ENCODE data around the gene EVA1A.

The EVA1A gene

GRCh38 chr2:75560768-75561565, at the start of gene EVA1A:
Gene EVA1A, minus strand, starts transcription at chr2:75560939. Its CDS starts 42,799 bp downstream, at chr2:75518140.
- FAIRE-seq = no peak

GRCh38 chr2:75609937-75610508, 49.3 kb upstream of the EVA1A start:
- no peak for FAIRE-seq

GRCh38 chr2:75609334-75609689, 48.6 kb upstream of the EVA1A start:
- no peak for FAIRE-seq

- FAIRE-seq = no peak
Observed at GRCh38 chr2:75608684-75609333, 48.1 kb upstream of the EVA1A start.

- no peak for FAIRE-seq
Observed at GRCh38 chr2:75607988-75608683, 47.4 kb upstream of the EVA1A start.

GRCh38 chr2:75607400-75607798, 46.7 kb upstream of the EVA1A start:
- no peak for FAIRE-seq

- no peak for FAIRE-seq
Observed at GRCh38 chr2:75606761-75607399, 46.1 kb upstream of the EVA1A start.

GRCh38 chr2:75605770-75606529, 45.2 kb upstream of the EVA1A start:
- FAIRE-seq = no peak

- no peak for FAIRE-seq
Observed at GRCh38 chr2:75604484-75604883, 43.7 kb upstream of the EVA1A start.

- FAIRE-seq = no peak
Observed at GRCh38 chr2:75603477-75603876, 42.7 kb upstream of the EVA1A start.

GRCh38 chr2:75602724-75603342, 42.1 kb upstream of the EVA1A start:
- no peak for FAIRE-seq

- FAIRE-seq = no peak
Observed at GRCh38 chr2:75600461-75601011, 39.8 kb upstream of the EVA1A start.

GRCh38 chr2:75598589-75599155, 37.9 kb upstream of the EVA1A start:
- no peak for FAIRE-seq

- no peak for FAIRE-seq
Observed at GRCh38 chr2:75597949-75598348, 37.2 kb upstream of the EVA1A start.

- FAIRE-seq = no peak
Observed at GRCh38 chr2:75596784-75597183, 36.0 kb upstream of the EVA1A start.

- FAIRE-seq = no peak
Observed at GRCh38 chr2:75595541-75596395, 35.0 kb upstream of the EVA1A start.

GRCh38 chr2:75594596-75594995, 33.9 kb upstream of the EVA1A start:
- no peak for FAIRE-seq

GRCh38 chr2:75592888-75593287, 32.1 kb upstream of the EVA1A start:
- no peak for FAIRE-seq

GRCh38 chr2:75592030-75592429, 31.3 kb upstream of the EVA1A start:
- no peak for FAIRE-seq

Data from TTC549 (cell line).